Rectal smooth muscle tissue (tissue), 1 donor: ENCODE measurements around the gene KPNA2.
"Not testable (repeated sequence)": the region's sequence is repeated elsewhere in the genome, so short reads cannot be mapped to it uniquely, and the experiment has no call there.

Experiments
- H3K27ac ChIP-seq: one replicate; pipeline ENCODE4 v1.7.0; 2013; ENCODE audit warnings: low read depth, low read length, inconsistent platforms
- H3K27me3 ChIP-seq: one replicate; pipeline ENCODE4 v1.7.0; 2013; ENCODE audit warnings: low read length; ENCODE audit not compliant: control insufficient read depth, insufficient read depth
- H3K36me3 ChIP-seq: one replicate; pipeline ENCODE4 v1.7.0; 2013; ENCODE audit warnings: low read length; ENCODE audit not compliant: control insufficient read depth, insufficient read depth
- H3K4me1 ChIP-seq: one replicate; pipeline ENCODE4 v1.7.0; 2013; ENCODE audit warnings: low read length; ENCODE audit not compliant: control insufficient read depth, insufficient read depth
- H3K4me3 ChIP-seq: one replicate; pipeline ENCODE4 v1.7.0; 2013; ENCODE audit warnings: low read length
- H3K9ac ChIP-seq: one replicate; pipeline ENCODE4 v1.7.0; 2013; ENCODE audit warnings: low read length

KPNA2 gene

DNA sequence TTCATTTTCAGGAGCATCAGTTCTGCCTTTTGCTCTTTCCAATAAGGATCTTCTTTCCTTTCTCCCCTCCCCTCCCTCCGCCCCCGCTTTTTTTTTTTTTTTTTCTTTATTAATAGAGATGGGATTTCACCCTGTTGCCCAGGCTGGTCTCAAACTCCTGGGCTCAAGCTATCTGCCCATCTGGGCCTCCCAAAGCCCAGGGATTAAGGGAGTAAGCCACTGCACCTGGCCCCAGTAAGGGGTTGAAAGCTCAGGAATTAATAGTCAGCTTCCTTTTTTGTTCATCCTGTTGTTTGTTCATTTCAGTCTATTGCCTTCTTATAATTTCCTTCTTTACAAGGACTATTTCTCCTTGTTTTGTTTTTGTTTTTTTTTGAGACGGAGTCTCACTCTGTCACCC is 31.3 kb upstream of the KPNA2 start:
- Histone ChIP-seq H3K4me1 (no peaks in the 10 kb centered on the region), H3K4me3 (no peak overlapping the region), H3K36me3 (no peaks in the 10 kb centered on the region), H3K27ac (no peak overlapping the region), H3K9ac (no peak overlapping the region), H3K27me3 (no peaks in the 10 kb centered on the region)

DNA sequence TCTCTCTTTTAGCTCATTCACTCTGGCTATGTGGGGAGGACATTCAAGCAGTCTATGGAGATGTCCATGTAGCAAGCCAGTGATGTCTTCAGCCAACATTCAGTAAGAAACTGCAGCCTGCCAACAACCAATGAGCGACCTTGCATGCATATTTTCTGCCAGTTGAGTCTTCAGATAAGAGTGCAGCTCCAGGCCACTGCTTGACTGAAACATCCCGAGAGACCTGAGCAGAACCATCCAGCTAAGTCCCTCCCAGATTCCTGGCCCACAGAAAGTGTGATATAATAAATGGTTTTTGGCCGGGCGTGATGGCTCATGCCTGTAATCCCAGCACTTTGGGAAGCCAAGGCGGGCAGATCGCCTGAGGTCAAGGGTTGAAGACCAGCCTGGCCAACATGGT is 28.7 kb upstream of the KPNA2 start:
- H3K4me1 ChIP-seq: no peaks in the 10 kb centered on the region
- H3K36me3 ChIP-seq: no peaks in the 10 kb centered on the region

GRCh38 chr17:68011199-68011665 is 24.3 kb upstream of the KPNA2 start:
- Histone ChIP-seq H3K36me3 (no peaks in the 10 kb centered on the region), H3K4me1 (no peaks in the 10 kb centered on the region), H3K27ac (no peak overlapping the region), H3K4me3 (no peak overlapping the region), H3K9ac (no peak overlapping the region), H3K27me3 (no peaks in the 10 kb centered on the region)

More for the DNA sequence above, 28.7 kb upstream of the KPNA2 start:
- Histone ChIP-seq H3K27ac (no peak overlapping the region), H3K27me3 (no peaks in the 10 kb centered on the region), H3K9ac (no peak overlapping the region), H3K4me3 (no peak overlapping the region)

- H3K4me3 ChIP-seq: no peak overlapping the region
- no peak overlapping the region for H3K27ac ChIP-seq
- no peak overlapping the region for H3K9ac ChIP-seq
- H3K4me1 ChIP-seq: no peaks in the 10 kb centered on the region
- no peaks in the 10 kb centered on the region for H3K27me3 ChIP-seq
- H3K36me3 ChIP-seq: no peaks in the 10 kb centered on the region
Measured at GRCh38 chr17:68013385-68013784, 22.1 kb upstream of the KPNA2 start.

GRCh38 chr17:68015081-68015723 is 20.3 kb upstream of the KPNA2 start:
- H3K4me3 ChIP-seq: no peak overlapping the region
- H3K9ac ChIP-seq: no peak overlapping the region
- H3K27me3 ChIP-seq: no peaks in the 10 kb centered on the region
- no peaks in the 10 kb centered on the region for H3K36me3 ChIP-seq
- H3K4me1 ChIP-seq: no peaks in the 10 kb centered on the region
- no peak overlapping the region for H3K27ac ChIP-seq

DNA sequence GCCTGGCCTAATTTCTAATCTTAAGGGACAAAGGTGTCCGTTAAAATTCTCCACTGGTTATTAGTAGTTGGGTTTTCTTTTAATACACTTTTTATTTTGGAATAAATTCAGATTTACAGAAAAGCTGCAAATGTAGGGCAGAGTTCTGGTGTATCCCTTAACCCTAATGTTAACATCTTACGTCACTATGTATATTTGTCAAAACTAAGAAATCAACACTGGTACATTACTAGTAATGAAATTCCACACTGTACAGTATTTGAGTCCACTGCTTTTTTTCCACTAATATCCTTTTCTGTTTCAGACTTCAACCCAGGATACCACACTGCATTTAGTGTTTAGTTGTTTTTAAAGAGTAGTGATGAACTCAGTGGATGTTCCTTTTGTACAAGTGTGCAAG is 18.7 kb upstream of the KPNA2 start:
- no peaks in the 10 kb centered on the region for H3K27me3 ChIP-seq

DNA sequence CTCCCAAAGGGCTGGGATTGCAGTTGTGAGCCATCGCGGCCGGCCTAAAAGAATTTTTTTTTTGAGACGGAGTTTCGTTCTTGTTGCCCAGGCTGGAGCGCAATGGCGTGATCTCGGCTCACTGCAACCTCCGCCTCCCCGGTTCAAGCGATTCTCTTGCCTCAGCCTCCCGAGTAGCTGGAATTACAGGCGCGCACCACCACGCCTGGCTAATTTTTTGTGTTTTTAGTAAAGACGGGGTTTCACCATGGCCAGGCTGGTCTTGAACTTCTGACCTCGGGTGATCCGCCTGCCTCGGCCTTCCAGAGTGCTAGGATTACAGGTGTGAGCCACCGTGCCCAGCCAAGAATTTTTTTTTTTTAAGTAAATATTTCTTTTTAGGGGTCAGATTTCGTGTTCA is 17.0 kb upstream of the KPNA2 start:
- not testable (repeated sequence) for H3K4me1 ChIP-seq, H3K27me3 ChIP-seq, H3K9ac ChIP-seq, H3K27ac ChIP-seq, H3K36me3 ChIP-seq, H3K4me3 ChIP-seq

More for the DNA sequence above, 18.7 kb upstream of the KPNA2 start:
- no peak overlapping the region for H3K4me3 ChIP-seq
- peaks cover 2% of the 10 kb centered on the region for H3K4me1 ChIP-seq
- no peaks in the 10 kb centered on the region for H3K36me3 ChIP-seq
- H3K27ac ChIP-seq: no peak overlapping the region
- H3K9ac ChIP-seq: no peak overlapping the region

DNA sequence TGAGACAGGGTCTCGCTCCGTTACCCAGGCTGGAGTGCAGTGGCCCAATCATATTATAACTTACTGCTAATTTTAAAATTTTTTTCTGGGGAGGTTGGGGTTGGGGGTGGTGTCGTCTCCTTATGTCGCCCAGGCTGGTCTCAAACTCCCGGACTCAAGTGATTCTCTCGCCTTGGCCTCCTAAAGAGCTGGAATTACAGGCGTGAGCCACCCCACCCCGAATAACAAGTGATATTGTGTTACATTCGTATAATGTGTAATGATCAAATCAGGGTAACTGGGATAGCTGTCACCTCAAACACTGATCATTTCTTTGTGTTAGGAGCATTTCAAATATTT is 16.2 kb upstream of the KPNA2 start:
- no peaks in the 10 kb centered on the region for H3K27me3 ChIP-seq
- peak overlapping the region; percentile 51 for H3K27ac ChIP-seq
- no peak overlapping the region for H3K9ac ChIP-seq
- H3K4me1 ChIP-seq: peaks cover 2% of the 10 kb centered on the region
- H3K4me3 ChIP-seq: no peak overlapping the region
- H3K36me3 ChIP-seq: no peaks in the 10 kb centered on the region

- Histone ChIP-seq H3K36me3 (no peaks in the 10 kb centered on the region), H3K4me1 (peaks cover 2% of the 10 kb centered on the region)
Measured at GRCh38 chr17:68019675-68020408, 15.7 kb upstream of the KPNA2 start.

GRCh38 chr17:68020409-68020756 is 15.2 kb upstream of the KPNA2 start:
- no peaks in the 10 kb centered on the region for H3K27me3 ChIP-seq
- H3K9ac ChIP-seq: peak overlapping the region; percentile 55
- H3K4me1 ChIP-seq: peaks cover 2% of the 10 kb centered on the region
- H3K27ac ChIP-seq: peak overlapping the region; percentile 87
- peak overlapping the region; percentile 75 for H3K4me3 ChIP-seq
- H3K36me3 ChIP-seq: no peaks in the 10 kb centered on the region

More at GRCh38 chr17:68019675-68020408, 15.7 kb upstream of the KPNA2 start:
- H3K27me3 ChIP-seq: no peaks in the 10 kb centered on the region
- H3K4me3 ChIP-seq: peak overlapping the region; percentile 75
- peak overlapping the region; percentile 87 for H3K27ac ChIP-seq
- H3K9ac ChIP-seq: peak overlapping the region; percentile 55

- peak overlapping the region; percentile 75 for H3K4me3 ChIP-seq
- H3K36me3 ChIP-seq, H3K27me3 ChIP-seq, H3K9ac ChIP-seq, H3K27ac ChIP-seq, H3K4me1 ChIP-seq: not testable (repeated sequence)
Measured at GRCh38 chr17:68020791-68021190, 14.7 kb upstream of the KPNA2 start.

DNA sequence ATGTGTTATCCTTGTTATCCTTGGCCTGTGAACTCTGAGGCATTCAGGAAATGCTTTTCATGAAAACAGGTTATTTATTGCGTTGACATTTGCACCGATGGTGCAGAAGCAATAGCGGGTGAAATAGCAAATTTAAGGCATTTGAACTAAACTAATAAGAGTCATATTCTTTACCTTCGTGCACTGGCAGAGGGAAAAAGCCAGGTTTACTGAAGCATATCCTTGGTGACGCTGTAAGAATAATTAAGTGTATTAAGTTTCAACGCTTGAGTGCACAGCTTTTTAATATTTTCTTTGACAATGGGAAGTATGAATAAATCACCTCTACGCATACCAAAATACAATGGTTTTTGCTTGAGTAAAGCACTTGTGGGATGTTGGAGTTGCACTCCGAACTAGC is 13.6 kb upstream of the KPNA2 start:
- no peak overlapping the region for H3K9ac ChIP-seq
- no peaks in the 10 kb centered on the region for H3K36me3 ChIP-seq
- no peak overlapping the region for H3K4me3 ChIP-seq
- no peak overlapping the region for H3K27ac ChIP-seq
- peaks cover 2% of the 10 kb centered on the region for H3K4me1 ChIP-seq
- no peaks in the 10 kb centered on the region for H3K27me3 ChIP-seq

GRCh38 chr17:68022547-68022946 is 13.0 kb upstream of the KPNA2 start:
- H3K9ac ChIP-seq, H3K4me3 ChIP-seq, H3K27ac ChIP-seq, H3K36me3 ChIP-seq, H3K4me1 ChIP-seq, H3K27me3 ChIP-seq: not testable (repeated sequence)
